ENCODE measurements around the gene AMOTL2.

GRCh38 chr3:134317106-134317947, 56.9 kb downstream of the AMOTL2 start:
- TF ChIP-seq ESRRA (IDR thresholded peaks at IDR 0.05; ENCODE audit: low read length) (no peak), MTA3 (IDR thresholded peaks at IDR 0.05; ENCODE audit: borderline replicate concordance, low read length) (no peak), EZH2 (IDR thresholded peaks at IDR 0.05; ENCODE audit: borderline replicate concordance, control insufficient read depth, low read depth, low read length) (no peak), POLR2AphosphoS2 (IDR thresholded peaks at IDR 0.05; ENCODE audit: low read depth, low read length) (no peak), CHD4 (IDR thresholded peaks at IDR 0.05) (no peak), CTCF (IDR thresholded peaks at IDR 0.05 in 2 of 3, conservative IDR thresholded peaks at IDR 0.05 in 1 of 3; ENCODE audit: control insufficient read depth in 2 of 3, extremely low read depth in 1 of 3, insufficient read depth in 1 of 3, low read depth in 3 of 3, low read length in 3 of 3) (no peak)
